Heart left ventricle (tissue), 13 donors: ENCODE measurements around the gene ARSG.

ENCODE experiments used
- CTCF ChIP-seq, 12 donors: fragments of 200-600 bp; sonication (generic) in 4 of 12; IDR thresholded peaks; one replicate each; pipeline versions ENCODE4 v1.5.0 to v1.8.0; 2018 to 2022; ENCODE audit warnings: antibody characterized with exemption in 12 of 12, mild to moderate bottlenecking in 5 of 12
- POLR2A ChIP-seq, 2 donors: fragments of 450-650 bp; IDR thresholded peaks; one replicate each; pipeline ENCODE4 v1.6.1; 2017; ENCODE audit warnings: antibody characterized with exemption in 2 of 2, mild to moderate bottlenecking in 2 of 2, moderate library complexity in 2 of 2
- donor health status: ischemic (EF 13 %, LVEDD 7.1; RV severe dilation, severe dysfunction).
- donor health status: DM: no; HTN: yes; CAD: no.
- donor health status: DM: no; HTN: no; CAD: no.
- donor health status: ischemic (EF 25% LVEDD 6.9; RV normal size, moderate dysfunction).
- donor health status: ischemic (EF 25% LVEDD 5.7; RV mildly dilated, moderate dysfunction).
- donor health status: ischemic (EF 35%, LVEDD 5.7; RV mildly dilated, moderate dysfunction).
- donor health status: nonischemic (EF 11% LVEDD 7.7; RV severe dilation, severe dysfunction).
- donor health status: DM: yes; HTN: yes; CAD: no.
- donor health status: PGD.
- donor health status: ischemic (EF 29% LVEDD 5.4; RV normal size, mild dysfunction).
- donor health status: nonischemic (EF 23%, LVEDD 6.1; RV moderate dilation, normal function).

- TF ChIP-seq CTCF (IDR thresholded peaks at IDR 0.05) (no peak), POLR2A (IDR thresholded peaks at IDR 0.05) (no peak)
These were observed 56.1 kb downstream of the ARSG start for GRCh38 chr17:68347380-68347779.
